HG03442 (cell line): ENCODE data around the gene ALG11.
"Not testable (repeated sequence)": the region's sequence is repeated elsewhere in the genome, so short reads cannot be mapped to it uniquely, and the experiment has no call there.

ENCODE experiments used
- ATAC-seq: cut with Tn5 transposase; IDR thresholded peaks from one replicate; pipeline ENCODE4 v1.9.1; 2021; ENCODE audit warnings: mild to moderate bottlenecking, moderate library complexity; ENCODE audit not compliant: unreplicated experiment

The ALG11 gene

DNA sequence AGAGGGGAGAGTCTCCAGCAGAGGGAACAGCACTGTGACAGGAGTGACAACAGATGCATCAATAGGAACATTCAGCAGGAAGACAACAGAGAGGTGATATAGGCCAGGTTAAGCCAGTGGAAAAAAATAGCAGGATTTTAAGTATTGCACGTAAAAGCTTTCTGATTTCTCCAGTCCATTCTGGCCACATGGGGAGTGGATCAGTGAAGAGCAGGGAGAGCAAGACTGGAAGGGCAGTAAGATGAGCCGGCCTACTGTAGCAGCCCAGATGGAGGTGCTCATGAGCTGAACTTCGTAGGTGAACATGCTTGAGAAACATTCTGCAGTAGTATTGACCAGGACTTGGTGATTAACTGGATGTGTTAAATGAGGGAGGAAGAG, 14.0 kb downstream of the ALG11 start:
- ATAC-seq: no peak

DNA sequence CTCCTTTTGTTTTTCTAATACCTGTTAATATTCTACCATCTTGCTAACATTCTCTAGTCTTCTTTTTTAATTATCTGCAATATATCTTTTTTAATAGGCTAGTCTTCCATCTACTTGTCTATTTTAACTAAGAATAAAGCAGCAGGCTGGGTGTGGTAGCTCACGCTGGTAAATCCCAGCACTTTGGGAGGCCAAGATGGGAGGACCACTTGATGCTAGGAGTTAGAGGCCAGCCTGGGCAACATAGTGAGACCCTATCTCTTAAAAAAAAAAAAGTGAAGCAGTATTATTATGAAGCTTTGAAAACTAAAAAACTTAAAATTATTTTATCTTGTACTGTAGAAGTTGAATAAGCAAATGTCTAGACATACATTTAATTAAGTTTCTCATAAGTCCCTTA, 15.6 kb downstream of the ALG11 start:
- ATAC-seq: no peak

DNA sequence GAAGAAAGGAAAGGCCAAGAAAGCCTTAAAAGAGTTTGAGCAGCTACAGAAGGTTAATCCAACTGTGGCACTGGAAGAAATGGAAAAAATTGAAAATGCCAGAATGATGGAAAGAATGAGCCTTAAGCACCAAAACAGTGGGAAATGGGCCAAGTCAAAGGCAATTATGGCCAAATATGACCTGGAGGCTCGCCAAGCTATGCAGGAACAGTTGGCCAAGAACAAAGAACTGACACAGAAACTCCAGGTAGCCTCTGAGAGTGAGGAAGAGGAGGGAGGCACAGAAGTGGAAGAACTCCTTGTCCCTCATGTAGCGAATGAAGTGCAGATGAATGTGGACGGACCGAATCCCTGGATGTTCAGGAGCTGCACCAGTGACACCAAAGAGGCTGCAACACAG, 17.4 kb downstream of the ALG11 start:
- no peak for ATAC-seq

DNA sequence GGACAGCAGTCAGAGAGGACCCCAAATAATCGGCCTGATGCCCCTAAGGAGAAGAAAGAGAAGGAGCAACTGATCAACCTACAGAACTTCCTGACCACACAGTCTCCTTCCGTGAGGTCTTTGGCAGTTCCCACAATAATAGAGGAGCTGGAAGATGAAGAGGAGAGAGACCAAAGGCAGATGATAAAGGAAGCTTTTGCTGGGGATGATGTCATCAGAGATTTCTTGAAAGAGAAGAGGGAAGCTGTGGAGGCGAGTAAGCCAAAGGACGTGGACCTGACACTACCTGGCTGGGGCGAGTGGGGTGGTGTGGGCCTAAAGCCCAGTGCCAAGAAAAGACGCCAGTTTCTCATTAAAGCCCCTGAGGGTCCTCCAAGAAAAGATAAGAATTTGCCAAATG, 18.2 kb downstream of the ALG11 start:
- ATAC-seq: not testable (repeated sequence)

DNA sequence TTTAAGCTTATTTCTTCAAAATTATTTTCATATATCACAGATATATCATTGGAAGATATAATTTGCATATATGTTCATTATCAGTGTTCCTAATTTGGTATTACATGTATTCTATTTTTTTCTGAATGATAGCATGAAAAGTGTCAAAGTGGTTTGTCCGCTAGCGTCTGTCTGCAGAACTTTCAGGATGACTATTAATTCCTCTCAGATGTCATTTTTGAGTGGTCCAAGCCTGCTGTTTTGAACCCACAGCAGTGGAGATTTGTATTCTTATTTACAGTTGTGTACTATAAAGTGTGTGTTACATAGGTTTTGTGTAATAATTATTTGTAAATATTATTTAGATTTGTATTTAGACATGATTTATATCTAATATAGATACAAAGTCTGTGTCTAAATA, 20.8 kb downstream of the ALG11 start:
- no peak for ATAC-seq

DNA sequence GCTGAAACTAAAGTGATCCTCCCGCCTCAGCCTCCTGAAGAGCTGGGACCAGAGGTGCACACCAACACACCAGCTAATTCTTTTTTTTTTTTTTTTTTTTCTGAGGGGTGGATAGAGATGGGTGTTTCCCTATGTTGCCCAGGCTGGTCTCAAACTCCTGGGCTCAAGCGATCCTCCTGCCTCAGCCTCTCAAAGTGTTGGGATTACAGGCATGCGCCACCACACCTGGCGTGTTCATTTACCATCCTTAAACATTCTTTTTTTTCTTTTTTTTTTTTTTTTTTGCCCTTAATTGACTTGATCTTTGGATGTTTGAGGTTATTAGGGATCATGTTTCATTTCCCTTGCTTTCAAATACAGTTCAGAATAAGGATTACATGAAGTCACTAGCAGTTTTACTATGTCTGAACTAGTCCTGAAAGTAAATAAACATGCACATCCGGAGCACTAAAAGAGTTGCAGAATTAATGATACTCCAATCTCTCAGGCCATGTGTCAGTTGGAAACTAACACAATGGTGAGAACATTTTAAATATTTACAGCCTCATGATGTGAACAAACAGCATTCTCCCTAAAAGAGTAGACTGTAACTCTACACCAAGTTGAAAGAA, 22.5 kb downstream of the ALG11 start:
- ATAC-seq: no peak

DNA sequence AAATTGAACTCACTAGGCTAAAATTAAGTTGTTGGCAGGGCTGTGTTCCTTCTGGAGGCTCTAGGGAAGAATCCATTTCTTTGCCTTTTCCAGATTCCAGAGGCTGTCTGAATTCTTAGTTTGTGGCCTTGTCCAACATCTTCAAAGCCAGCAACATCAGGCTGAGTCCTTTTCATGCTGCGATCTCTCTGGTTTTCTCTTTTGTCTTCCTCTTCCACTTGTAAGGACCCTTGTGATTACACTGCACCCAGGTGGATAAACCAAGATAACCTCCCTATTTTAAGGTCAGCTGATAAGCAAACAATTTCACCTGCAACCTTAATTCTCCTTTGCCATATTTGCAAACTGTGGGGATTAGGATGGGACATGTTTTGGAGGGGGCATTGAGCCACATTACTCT, 23.8 kb downstream of the ALG11 start:
- ATAC-seq: no peak

DNA sequence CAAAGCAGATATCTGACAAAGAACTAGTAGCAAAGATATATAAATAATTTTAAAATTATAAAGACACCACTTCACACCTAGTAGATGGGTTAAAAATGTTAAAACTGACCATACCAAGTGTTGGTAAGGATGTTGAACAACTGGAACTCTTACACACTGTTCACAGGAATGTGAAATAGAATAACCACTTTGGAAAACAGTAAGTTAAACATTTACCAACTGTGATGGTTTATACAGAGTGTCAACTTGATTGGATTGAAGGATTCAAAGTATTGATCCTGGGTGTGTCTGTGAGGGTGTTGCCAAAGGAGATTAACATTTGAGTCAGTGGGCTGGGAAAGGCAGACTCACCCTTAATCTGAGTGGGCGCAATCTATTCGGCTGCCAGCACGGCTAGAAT, 31.5 kb downstream of the ALG11 start:
- ATAC-seq: no peak

DNA sequence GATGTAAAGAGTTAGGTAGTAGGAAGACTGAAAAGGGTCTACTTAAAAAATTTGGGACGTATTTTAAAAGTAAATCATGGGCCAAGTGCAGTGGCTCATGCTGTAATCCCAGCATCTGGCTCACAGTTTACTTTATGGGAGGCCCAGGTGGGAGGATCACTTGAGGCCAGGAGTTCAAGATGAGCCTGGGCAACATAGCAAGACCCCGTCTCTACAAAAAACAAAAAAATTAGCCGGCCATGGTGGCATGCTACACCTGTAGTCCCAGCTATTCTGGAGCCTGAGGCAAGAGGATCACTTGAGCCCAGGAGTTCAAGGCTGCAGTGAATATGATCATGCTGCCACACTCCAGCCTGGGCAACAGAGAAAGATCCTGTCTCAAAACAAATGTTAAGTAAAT, 35.3 kb downstream of the ALG11 start:
- no peak for ATAC-seq

DNA sequence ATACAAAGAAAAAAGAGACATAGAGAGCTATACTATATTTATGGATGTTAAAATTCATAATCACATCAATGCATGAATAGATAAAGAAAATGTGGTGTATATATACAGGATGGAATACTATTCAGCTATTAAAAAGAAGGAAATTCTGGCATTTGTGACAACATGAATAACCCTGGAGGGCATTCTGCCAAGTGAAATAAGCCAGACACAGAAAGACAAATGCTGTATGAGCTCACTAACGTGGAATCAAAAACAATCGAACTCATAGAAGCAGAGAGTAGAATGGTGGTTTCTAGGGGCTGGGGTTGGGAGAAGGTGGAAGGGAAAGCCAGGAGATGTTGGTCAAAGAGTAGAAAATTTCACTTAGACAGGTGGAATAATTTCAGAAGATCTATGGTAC, 36.3 kb downstream of the ALG11 start:
- ATAC-seq: no peak

DNA sequence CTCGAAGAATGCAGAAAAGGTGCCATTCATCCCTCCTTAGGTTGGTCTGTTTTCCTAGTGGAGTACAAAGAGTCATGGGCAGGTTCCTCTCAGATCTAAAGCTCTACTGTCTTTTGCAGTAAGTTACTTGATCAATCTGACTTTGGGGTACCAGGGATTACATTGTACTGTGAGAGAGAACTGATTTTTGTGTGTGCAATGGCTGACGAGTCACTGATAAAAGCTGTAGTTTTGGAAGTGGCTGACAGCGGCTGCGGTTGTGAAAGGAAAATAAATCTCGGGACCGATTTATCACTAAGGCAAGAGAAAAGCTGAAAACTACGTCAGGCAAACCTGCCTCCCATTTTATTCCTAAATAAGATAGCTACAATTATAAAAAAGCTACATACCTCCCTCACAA, 39.2 kb downstream of the ALG11 start:
- ATAC-seq: no peak

DNA sequence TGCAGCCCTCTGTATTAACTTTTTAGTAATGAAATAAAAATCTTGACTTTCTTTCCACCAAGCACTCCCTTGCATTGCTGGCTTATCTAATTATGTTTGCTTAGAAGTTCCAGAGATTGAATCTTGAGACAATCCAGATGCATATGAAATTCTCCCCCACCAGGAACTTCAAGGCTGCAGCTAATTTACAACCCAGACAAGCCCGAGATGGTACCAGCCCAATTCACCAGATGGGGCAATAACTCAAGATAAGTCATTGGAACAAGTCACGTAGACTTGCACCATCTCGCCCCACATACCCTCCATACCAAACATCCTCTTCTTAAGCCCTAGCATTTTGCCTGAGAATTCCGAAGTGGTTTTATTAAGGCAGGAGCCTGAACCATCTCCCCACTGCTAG, 41.3 kb downstream of the ALG11 start:
- no peak for ATAC-seq

DNA sequence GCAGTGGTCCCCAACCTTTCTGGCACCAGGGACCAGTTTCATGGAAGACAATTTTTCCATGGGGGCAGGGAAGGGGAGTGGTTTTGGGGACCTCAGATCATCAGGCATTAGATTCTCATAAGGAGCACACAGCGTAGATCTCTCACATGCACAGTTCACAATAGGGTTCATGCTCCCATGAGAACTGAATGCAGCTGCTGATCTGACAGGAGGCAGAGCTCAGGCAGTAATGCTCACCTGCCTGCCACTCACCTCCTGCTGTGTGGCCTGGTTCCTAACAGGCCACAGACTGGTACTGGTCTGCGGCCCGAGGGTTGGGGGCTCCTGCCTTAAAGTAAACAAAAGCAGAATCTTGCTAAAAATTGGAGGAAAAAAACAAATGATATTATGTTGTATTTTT, 48.9 kb downstream of the ALG11 start:
- ATAC-seq: not testable (repeated sequence)

DNA sequence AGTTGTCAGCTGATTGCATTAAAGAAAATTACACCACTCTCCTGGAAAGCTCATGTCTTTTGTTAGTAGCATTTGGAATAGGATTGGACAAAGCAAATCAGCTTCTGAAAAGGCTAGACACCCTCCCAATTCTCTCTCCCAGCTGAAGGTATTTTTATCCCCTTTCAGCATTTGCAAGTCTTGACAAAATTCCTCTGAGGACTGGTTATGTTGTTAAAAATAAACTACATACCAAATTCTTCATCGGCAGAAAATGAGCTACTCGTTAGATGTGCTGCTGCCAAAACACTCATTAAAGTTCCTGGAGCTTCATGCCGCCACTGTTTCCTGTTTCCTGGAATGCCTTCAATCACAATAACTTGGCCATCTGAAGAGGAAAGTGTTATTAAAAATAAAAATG, 49.4 kb downstream of the ALG11 start:
- ATAC-seq: no peak

DNA sequence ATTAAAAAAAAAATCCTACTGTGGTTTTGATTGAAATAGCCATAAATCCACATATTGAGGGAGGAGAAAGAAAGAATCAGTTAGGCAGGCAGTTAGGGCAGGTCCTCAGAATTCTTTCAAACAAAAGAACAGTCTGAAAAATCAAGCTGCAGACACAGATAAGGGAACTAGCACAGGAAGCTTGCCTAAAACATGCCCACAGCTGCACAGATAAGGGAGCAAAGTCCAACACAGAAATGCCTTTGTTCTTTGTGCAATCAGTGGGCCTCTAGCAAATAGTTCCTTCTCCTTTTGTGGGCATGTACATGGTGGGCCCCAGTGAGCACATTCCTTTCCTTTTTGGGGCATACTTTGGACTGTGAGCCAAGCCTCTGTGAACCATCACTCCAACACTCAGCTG, 55.0 kb downstream of the ALG11 start:
- ATAC-seq: no peak

DNA sequence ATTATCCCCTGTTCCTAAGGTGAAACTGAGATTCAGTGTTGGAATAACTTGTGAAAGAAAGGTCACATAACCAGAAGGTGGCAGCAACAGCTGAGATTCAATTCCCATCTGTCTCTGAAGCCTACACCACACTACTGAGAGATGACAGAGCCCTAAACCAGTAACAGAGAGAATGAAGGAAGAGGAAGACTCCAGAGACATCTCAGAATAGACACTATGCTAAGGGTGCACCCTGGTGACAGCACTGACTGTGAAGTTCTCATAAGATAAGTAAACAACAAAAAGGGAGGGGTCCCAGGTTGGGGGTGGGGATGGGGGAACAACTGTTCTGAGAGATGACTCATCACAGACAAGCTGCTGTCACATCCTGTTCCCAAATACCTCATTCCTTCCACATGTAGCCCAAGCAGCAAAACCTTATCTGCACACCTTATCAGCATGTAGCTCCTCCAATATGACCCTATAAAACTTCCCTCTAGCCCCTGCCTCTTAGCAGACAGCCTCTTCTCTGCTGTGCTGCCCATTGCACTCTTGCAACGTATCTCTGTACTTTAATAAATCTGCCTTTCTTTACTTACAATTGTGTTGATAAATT, 58.8 kb downstream of the ALG11 start:
- ATAC-seq: no peak
